Femur (tissue), 1 donor: Measurements from ENCODE around the gene SHROOM4.

Source experiments
- DNase-seq: peaks from one replicate; pipeline ENCODE4 v3.0.0-alpha.2; 2017

Gene SHROOM4

GRCh38 chrX:50705042-50705441, 109.0 kb downstream of the SHROOM4 start:
- DNase-seq, result no peak

GRCh38 chrX:50704360-50704759, 109.6 kb downstream of the SHROOM4 start:
- no peak for DNase-seq

- DNase-seq, result no peak
Measured at GRCh38 chrX:50700921-50701320, 113.1 kb downstream of the SHROOM4 start.

GRCh38 chrX:50698944-50699343, 115.0 kb downstream of the SHROOM4 start:
- DNase-seq, result no peak

GRCh38 chrX:50697691-50698090, 116.3 kb downstream of the SHROOM4 start:
- DNase-seq, result no peak

- no peak for DNase-seq
Measured at GRCh38 chrX:50691820-50692219, 122.2 kb downstream of the SHROOM4 start.

GRCh38 chrX:50684871-50685270, 129.1 kb downstream of the SHROOM4 start:
- no peak for DNase-seq

- DNase-seq, result no peak
Measured at GRCh38 chrX:50680990-50681389, 133.0 kb downstream of the SHROOM4 start.

- DNase-seq, result no peak
Measured at GRCh38 chrX:50677789-50678188, 136.2 kb downstream of the SHROOM4 start.

- DNase-seq, result peak; percentile 40
Measured at GRCh38 chrX:50671661-50672060, 142.3 kb downstream of the SHROOM4 start.

GRCh38 chrX:50668860-50669259, 145.1 kb downstream of the SHROOM4 start:
- no peak for DNase-seq

- no peak for DNase-seq
Measured at GRCh38 chrX:50648156-50648555, 165.8 kb downstream of the SHROOM4 start.

- DNase-seq, result no peak
Measured at GRCh38 chrX:50644496-50644895, 169.5 kb downstream of the SHROOM4 start.

- no peak for DNase-seq
Measured at GRCh38 chrX:50643525-50644137, 170.4 kb downstream of the SHROOM4 start.

GRCh38 chrX:50638123-50638522, 175.9 kb downstream of the SHROOM4 start:
- peak; percentile 45 for DNase-seq

GRCh38 chrX:50635817-50636365, 178.1 kb downstream of the SHROOM4 start:
- DNase-seq, result no peak

GRCh38 chrX:50635162-50635561, 178.8 kb downstream of the SHROOM4 start:
- no peak for DNase-seq

GRCh38 chrX:50629774-50630173, 184.2 kb downstream of the SHROOM4 start:
- no peak for DNase-seq

- no peak for DNase-seq
Measured at GRCh38 chrX:50627696-50628095, 186.3 kb downstream of the SHROOM4 start.

GRCh38 chrX:50626432-50626831, 187.6 kb downstream of the SHROOM4 start:
- no peak for DNase-seq

GRCh38 chrX:50622751-50623150, 191.2 kb downstream of the SHROOM4 start:
- DNase-seq, result no peak

- DNase-seq, result peak; percentile 45
Measured at GRCh38 chrX:50618788-50619558, 195.0 kb downstream of the SHROOM4 start.

GRCh38 chrX:50617183-50617582, 196.8 kb downstream of the SHROOM4 start:
- DNase-seq, result no peak

- no peak for DNase-seq
Measured at GRCh38 chrX:50615570-50616158, 198.3 kb downstream of the SHROOM4 start.
